Stimulated activated CD8-positive, alpha-beta memory T cell treated with anti-CD3 and anti-CD28 coated beads, Interleukin-4, amount 100 ng/mL, for 24 hours (primary cell): ENCODE results near the gene RPL28.
"Not testable (repeated sequence)": the region's sequence is repeated elsewhere in the genome, so short reads cannot be mapped to it uniquely, and the experiment has no call there.

Experiments
- DNase-seq: peaks from one replicate; pipeline ENCODE4 v3.0.0-alpha.2; 2020; ENCODE audit warnings: low read depth

The RPL28 gene

GRCh38 chr19:55426042-55426441, 40.3 kb downstream of the RPL28 start:
- no peak for DNase-seq

- no peak for DNase-seq
Measured at GRCh38 chr19:55431183-55431582, 45.5 kb downstream of the RPL28 start.

- DNase-seq: no peak
Measured at GRCh38 chr19:55432241-55432959, 46.7 kb downstream of the RPL28 start.

- DNase-seq: no peak
Measured at GRCh38 chr19:55433292-55433691, 47.6 kb downstream of the RPL28 start.

- DNase-seq: no peak
Measured at GRCh38 chr19:55434356-55434919, 48.7 kb downstream of the RPL28 start.

- no peak for DNase-seq
Measured at GRCh38 chr19:55435020-55435419, 49.3 kb downstream of the RPL28 start.

- no peak for DNase-seq
Measured at GRCh38 chr19:55436847-55437246, 51.1 kb downstream of the RPL28 start.

GRCh38 chr19:55437410-55437809, 51.7 kb downstream of the RPL28 start:
- no peak for DNase-seq

- no peak for DNase-seq
Measured at GRCh38 chr19:55439052-55439451, 53.3 kb downstream of the RPL28 start.

DNA sequence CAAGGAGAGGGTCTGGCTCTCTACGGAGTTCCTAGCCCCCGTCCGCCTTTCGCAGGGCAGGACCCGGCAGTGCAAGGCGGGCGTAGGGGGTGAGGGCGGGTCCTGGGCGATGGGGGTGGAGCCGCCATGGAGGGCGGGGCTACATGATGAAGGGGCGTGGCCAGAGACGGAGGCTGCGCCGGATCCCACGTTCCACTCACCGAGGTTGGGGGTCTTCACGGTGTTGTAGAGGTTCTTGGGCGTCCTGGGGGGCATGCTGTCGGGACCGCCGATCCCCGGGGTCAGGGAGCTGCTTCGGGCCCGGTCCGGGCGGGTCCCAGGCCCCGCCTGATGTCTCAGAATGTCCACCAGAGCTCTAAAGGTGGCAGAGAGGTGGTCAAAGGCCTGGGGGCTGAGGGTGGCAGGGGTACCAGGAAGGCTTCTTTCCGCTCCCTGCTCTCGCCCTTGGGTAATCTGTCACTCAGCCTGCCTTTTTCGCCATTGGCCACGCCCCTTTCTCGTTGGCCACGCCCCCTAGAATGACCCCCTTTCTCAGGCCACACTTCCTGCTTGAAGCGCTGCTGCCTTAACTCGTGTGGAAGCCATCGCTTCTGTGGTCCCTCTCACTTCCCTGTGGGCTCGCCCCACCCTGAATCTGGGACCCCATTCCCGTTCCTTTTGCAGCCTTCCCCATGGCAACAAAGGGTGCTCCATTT, 54.8 kb downstream of the RPL28 start:
- no peak for DNase-seq

GRCh38 chr19:55441319-55441691, 55.6 kb downstream of the RPL28 start:
- DNase-seq: no peak

DNA sequence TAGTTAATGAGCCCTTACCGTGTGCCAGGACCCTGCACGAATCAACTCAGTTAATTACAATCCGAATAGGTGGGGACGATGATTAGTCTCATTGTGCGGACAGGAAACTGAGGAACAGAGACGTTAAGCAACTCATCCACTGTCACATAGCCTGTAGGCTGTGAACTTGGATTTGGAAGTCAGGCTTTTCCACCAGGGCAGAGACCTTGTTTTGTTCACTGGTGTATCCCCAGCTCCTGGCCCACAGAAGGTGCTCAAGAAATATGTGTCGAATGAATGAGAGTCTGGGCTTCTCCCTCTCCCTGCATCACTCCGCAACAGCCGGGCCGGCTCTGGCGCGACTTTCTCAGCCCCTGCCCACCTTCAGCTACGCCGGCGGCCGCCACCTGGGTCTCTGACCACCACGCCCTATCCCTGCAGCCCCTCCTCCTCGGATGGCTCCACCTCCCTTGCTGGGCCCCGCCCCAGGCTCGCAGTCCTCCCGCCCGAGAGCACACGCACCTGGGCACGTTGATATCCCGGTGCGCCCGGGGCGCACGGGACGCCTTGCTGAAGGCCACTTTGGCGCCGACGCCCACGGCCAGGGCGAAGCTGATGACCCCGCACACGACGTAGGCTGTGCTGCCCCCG, 56.1 kb downstream of the RPL28 start:
- no peak for DNase-seq

GRCh38 chr19:55442372-55442961, 56.7 kb downstream of the RPL28 start:
- DNase-seq: no peak

- DNase-seq: no peak
Measured at GRCh38 chr19:55443045-55443823, 57.5 kb downstream of the RPL28 start, which contains the start of gene SHISA7. SHISA7 (minus strand) TSS chr19:55443300; CDS start chr19:55442863, 437 bp downstream.

DNA sequence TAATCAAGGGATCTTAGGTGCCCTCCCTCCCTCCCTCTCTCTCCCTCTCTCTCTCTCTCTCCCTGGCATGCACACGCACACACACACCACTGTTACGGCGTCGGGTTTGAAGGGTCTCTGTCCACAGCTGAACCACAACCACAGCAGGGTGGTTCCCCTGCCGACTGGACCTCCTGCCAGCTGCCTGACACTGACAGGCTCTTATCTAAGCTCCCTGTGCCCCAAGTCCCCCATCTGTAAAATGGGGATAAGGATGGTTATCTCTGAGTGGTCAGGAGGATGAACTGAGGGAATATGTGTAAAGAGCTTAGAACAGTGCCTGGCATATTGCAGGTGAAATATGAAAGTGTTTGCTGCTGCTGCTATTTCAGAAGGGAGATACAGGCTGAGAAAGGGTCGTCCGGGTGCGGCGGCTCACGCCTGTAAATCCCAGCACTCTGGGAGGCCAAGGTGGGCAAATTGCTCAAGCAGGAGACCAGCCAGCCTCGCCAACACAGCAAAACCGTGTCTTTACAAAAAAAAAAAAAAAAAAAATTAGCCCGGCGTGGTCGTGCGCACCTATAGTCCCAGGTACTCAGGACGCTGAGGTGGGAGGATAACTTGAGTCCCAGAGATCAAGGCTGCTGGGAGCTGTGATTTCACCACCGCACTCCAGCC, 58.2 kb downstream of the RPL28 start:
- DNase-seq: no peak

- no peak for DNase-seq
Measured at GRCh38 chr19:55444646-55445045, 58.9 kb downstream of the RPL28 start.

- no peak for DNase-seq
Measured at GRCh38 chr19:55446060-55446459, 60.3 kb downstream of the RPL28 start.

GRCh38 chr19:55447421-55448174, 61.9 kb downstream of the RPL28 start:
- DNase-seq: no peak

- DNase-seq: not testable (repeated sequence)
Measured at GRCh38 chr19:55448175-55448490, 62.4 kb downstream of the RPL28 start.

- DNase-seq: no peak
Measured at GRCh38 chr19:55449469-55449868, 63.7 kb downstream of the RPL28 start.
